Mucosa of descending colon (tissue), 3 donors: ENCODE measurements around the gene KCTD11. TPM values are rescaled to one million over a fixed set of nuclear protein-coding genes. Genes with fewer than 3 reads are reported as not detected.

ENCODE experiments used
- ATAC-seq: fragments of 200-7000 bp; cut with Tn5 transposase; one replicate; pipeline ENCODE4 v1.9.1; 2020; ENCODE audit warnings: mild to moderate bottlenecking, moderate library complexity
- DNase-seq, 3 donors: peaks; one replicate each; pipeline ENCODE4 v3.0.0-alpha.2; 2020
- H3K36me3 ChIP-seq: fragments of 200-600 bp; one replicate; pipeline ENCODE4 v1.8.0; 2021; ENCODE audit warnings: low read depth, mild to moderate bottlenecking
- H3K4me1 ChIP-seq: fragments of 200-600 bp; one replicate; pipeline ENCODE4 v1.8.0; 2021; ENCODE audit warnings: low read depth, mild to moderate bottlenecking
- H3K4me3 ChIP-seq: fragments of 200-600 bp; one replicate; pipeline ENCODE4 v1.8.0; 2021; ENCODE audit warnings: mild to moderate bottlenecking
- H3K9me3 ChIP-seq: fragments of 200-600 bp; one replicate; pipeline ENCODE4 v1.8.0; 2021; ENCODE audit warnings: mild to moderate bottlenecking
- CTCF ChIP-seq: fragments of 200-600 bp; IDR thresholded peaks from one replicate; pipeline ENCODE4 v1.8.0; 2022; ENCODE audit warnings: antibody characterized with exemption, mild to moderate bottlenecking
- intact Hi-C, 2 donors: fragments of 100-400 bp; cut with DNase I in 1 of 2; cut with micrococcal nuclease in 1 of 2; formaldehyde crosslinking; loops; one replicate each; pipeline versions ENCODE4 v1.11.0 to v1.11.1; 2022; cut with DNase I, micrococcal nuclease
- total RNA-seq, 3 donors: library from RNA; stranded (reverse); fragmentation: NEBNext Ultra II Directional in 2 of 3; extraction: Animal tissue kit (Norgen Biotek cat#: 25700) in 2 of 3; gene quantifications; one replicate each; pipeline versions ENCODE4 v1.2.1 to v1.2.4, GENCODE V29; 2021 to 2023
- donor health status: DM: no; HTN: no; CAD: no; lungs with moderate emphysema.
- donor health status: DM: no; HTN: no; CAD: no.
- donor health status: DM: no; HTN: yes; CAD: no.

Gene KCTD11
- total RNA-seq, 3 donors from 2014 or later = 8.2 to 10.3 (median 8.5) TPM

- DNase-seq = peak in 2 of 3 donors; percentile 54 to 64
- ATAC-seq = peak; percentile 32
- Histone ChIP-seq H3K4me1 (peaks cover 7% of the 10 kb centered on the region), H3K4me3 (no peak overlapping the region), H3K9me3 (no peaks in the 10 kb centered on the region), H3K36me3 (no peaks in the 10 kb centered on the region)
- no peak for TF ChIP-seq CTCF
- intact Hi-C loops = no loop called here
Observed at GRCh38 chr17:7380321-7380720, 28.4 kb downstream of the KCTD11 start.

GRCh38 chr17:7380855-7381683 is 29.1 kb downstream of the KCTD11 start, which contains the start of gene TNK1:
Gene TNK1, plus strand, starts transcription at chr17:7381089. Its CDS starts 1,838 bp downstream, at chr17:7382927.
- Histone ChIP-seq H3K4me1 (peaks cover 7% of the 10 kb centered on the region), H3K4me3 (peak within 1 kb of the TSS; percentile 44), H3K9me3 (no peaks in the 10 kb centered on the region), H3K36me3 (no peaks in the 10 kb centered on the region)
- DNase-seq (peak; percentile 87 to 89 (median 87)), ATAC-seq (peak; percentile 90)
- TF ChIP-seq CTCF = no peak
- intact Hi-C loops = no loop called here

GRCh38 chr17:7382901-7383300 is 30.9 kb downstream of the KCTD11 start:
- H3K36me3 ChIP-seq = no peaks in the 10 kb centered on the region
- intact Hi-C loops = no loop called here
- no peak for TF ChIP-seq CTCF
- no peaks in the 10 kb centered on the region for H3K9me3 ChIP-seq
- DNase-seq (no peak), ATAC-seq (no peak)
- H3K4me1 ChIP-seq = peaks cover 7% of the 10 kb centered on the region
- no peak overlapping the region for H3K4me3 ChIP-seq

GRCh38 chr17:7383371-7383741 is 31.4 kb downstream of the KCTD11 start:
- Histone ChIP-seq H3K36me3 (no peaks in the 10 kb centered on the region), H3K9me3 (no peaks in the 10 kb centered on the region), H3K4me3 (no peak overlapping the region), H3K4me1 (peaks cover 7% of the 10 kb centered on the region)
- DNase-seq = no peak
- intact Hi-C loops = no loop called here
- no peak for TF ChIP-seq CTCF
- ATAC-seq = no peak

GRCh38 chr17:7383742-7384488 is 32.0 kb downstream of the KCTD11 start:
- ATAC-seq (peak; percentile 59), DNase-seq (peak; percentile 50 to 76 (median 68))
- intact Hi-C loops = no loop called here
- no peaks in the 10 kb centered on the region for H3K36me3 ChIP-seq
- no peaks in the 10 kb centered on the region for H3K9me3 ChIP-seq
- H3K4me1 ChIP-seq = peaks cover 7% of the 10 kb centered on the region
- no peak for TF ChIP-seq CTCF
- H3K4me3 ChIP-seq = no peak overlapping the region
